HCT116 (cell line): ENCODE measurements around the gene PPP1R14C.

Experiments
- CBX3 ChIP-seq: IDR thresholded peaks from 2 replicates; pipeline ENCODE4 v1.6.1; 2012; ENCODE audit warnings: low read depth
- CEBPB ChIP-seq: IDR thresholded peaks from 2 replicates; pipeline ENCODE4 v1.6.1; 2012; ENCODE audit warnings: low read depth
- CTCF ChIP-seq, 3 experiments: fragments of 200-600 bp in 1 of 3; sonication (generic) in 1 of 3; IDR thresholded peaks in 2 of 3; conservative IDR thresholded peaks in 1 of 3; 2 replicates each; pipeline ENCODE4 v1.5.1; 2012 to 2017; ENCODE audit warnings: low read depth in 2 of 3, low read length in 2 of 3, antibody characterized with exemption in 1 of 3, borderline replicate concordance in 1 of 3, control low read depth in 1 of 3, mild to moderate bottlenecking in 1 of 3, mixed read lengths in 1 of 3, mixed run types in 1 of 3, moderate library complexity in 1 of 3; ENCODE audit not compliant: insufficient read depth in 1 of 3
- EZH2 ChIP-seq: fragments of 200-600 bp; sonication (generic); IDR thresholded peaks from 2 replicates; pipeline ENCODE4 v1.6.1; 2017; ENCODE audit warnings: antibody characterized with exemption, mixed run types
- EZH2phosphoT487 ChIP-seq: fragments of 200-600 bp; IDR thresholded peaks from 2 replicates; pipeline ENCODE4 v1.6.1; 2018; ENCODE audit warnings: antibody characterized with exemption, borderline replicate concordance
- POLR2A ChIP-seq: IDR thresholded peaks from 2 replicates; pipeline ENCODE4 v1.7.0; 2011; ENCODE audit warnings: borderline replicate concordance; ENCODE audit not compliant: insufficient read depth, insufficient read length; ENCODE audit errors: extremely low read depth
- POLR2AphosphoS5 ChIP-seq: IDR thresholded peaks from 2 replicates; pipeline ENCODE4 v1.6.1; 2011; ENCODE audit warnings: mild to moderate bottlenecking, low read depth, low read length, moderate library complexity
- REST ChIP-seq: IDR thresholded peaks from 2 replicates; pipeline ENCODE4 v1.6.1; 2012; ENCODE audit warnings: low read depth
- SIN3A ChIP-seq: IDR thresholded peaks from 2 replicates; pipeline ENCODE4 v1.6.1; 2012; ENCODE audit warnings: low read depth
- ZNF274 ChIP-seq: fragments of 200-500 bp; sonication (Bioruptor generic); IDR thresholded peaks from 2 replicates; pipeline ENCODE4 v1.6.1; 2014; ENCODE audit warnings: mild to moderate bottlenecking, low read depth, low read length, inconsistent platforms

GRCh38 chr6:150118627-150119026, 24.2 kb upstream of the PPP1R14C start:
- no peak for TF ChIP-seq EZH2
- no peak for TF ChIP-seq POLR2A
- no peak for TF ChIP-seq REST
- TF ChIP-seq EZH2phosphoT487: no peak
- TF ChIP-seq CTCF (IDR thresholded peaks at IDR 0.05 in 2 of 3, conservative IDR thresholded peaks at IDR 0.05 in 1 of 3; ENCODE audit: borderline replicate concordance in 1 of 3, insufficient read depth in 1 of 3, low read depth in 2 of 3, low read length in 2 of 3): no peak
- TF ChIP-seq CEBPB: no peak
- TF ChIP-seq ZNF274: no peak
- TF ChIP-seq SIN3A: no peak
- no peak for TF ChIP-seq POLR2AphosphoS5
- no peak for TF ChIP-seq CBX3
